HG03342 (cell line): ENCODE results near the gene PRDX4.
"Not testable (repeated sequence)": the region's sequence is repeated elsewhere in the genome, so short reads cannot be mapped to it uniquely, and the experiment has no call there.

Experiments used
- ATAC-seq: cut with Tn5 transposase; IDR thresholded peaks from one replicate; pipeline ENCODE4 v1.9.1; 2021; ENCODE audit warnings: mild to moderate bottlenecking, moderate library complexity; ENCODE audit not compliant: unreplicated experiment

Gene PRDX4

DNA sequence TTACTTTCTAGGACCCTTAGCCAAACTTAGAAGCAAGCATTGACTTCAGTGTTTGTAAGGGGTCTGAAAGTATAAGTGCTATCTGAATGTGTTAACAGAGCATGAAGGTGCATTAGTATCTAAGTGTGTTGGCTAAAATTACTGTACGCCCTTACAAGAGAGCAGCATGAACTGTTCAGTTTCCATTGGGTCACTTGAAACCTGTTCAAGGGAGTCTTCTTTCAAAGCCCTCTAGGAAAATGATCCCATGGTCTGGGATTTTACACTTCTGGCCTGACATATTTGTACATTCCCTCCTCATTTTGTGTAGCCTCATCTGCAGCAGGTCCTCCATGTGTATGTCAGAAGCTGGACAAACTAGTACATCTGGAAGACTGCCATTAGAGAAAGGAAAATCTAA, 3.2 kb downstream of the PRDX4 start:
- ATAC-seq, result no peak

DNA sequence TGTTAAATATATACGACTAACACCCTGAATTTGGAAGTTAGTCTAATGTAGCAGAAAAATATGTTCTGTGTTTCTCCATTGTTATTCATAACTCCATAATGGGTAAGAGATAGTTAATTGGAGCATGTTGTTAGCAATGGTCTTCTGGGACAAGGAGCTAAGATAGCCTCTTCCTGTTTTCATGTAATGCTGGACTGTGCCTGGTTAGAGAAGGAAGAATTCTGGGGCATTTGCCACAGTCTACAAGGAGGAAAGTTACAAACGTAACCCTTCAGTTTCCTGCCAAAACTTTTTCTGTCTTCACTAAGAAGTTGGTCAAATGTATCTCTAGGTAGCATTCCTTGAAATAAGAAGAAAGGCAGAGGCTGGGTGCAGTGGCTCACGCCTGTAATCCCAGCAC, 5.8 kb downstream of the PRDX4 start:
- ATAC-seq, result no peak

DNA sequence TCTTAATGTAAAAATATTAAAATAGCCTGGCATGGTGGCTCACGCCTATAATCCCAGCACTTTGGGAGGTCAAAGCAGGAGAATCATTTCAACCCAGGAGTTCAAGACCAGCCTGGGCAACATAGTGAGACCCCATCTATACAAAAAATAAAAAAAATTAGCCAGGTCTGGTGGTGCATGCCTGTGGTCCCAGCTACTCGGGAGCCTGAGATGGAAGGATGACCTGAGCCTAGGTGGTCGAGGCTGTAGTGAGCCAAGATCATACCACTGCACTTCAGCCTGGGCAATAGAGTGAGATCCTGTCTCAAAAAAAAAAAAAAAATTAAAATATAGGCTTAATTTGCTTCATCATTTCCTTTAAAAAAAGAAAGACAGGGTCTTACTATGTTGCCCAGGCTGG, 9.2 kb downstream of the PRDX4 start:
- not testable (repeated sequence) for ATAC-seq

DNA sequence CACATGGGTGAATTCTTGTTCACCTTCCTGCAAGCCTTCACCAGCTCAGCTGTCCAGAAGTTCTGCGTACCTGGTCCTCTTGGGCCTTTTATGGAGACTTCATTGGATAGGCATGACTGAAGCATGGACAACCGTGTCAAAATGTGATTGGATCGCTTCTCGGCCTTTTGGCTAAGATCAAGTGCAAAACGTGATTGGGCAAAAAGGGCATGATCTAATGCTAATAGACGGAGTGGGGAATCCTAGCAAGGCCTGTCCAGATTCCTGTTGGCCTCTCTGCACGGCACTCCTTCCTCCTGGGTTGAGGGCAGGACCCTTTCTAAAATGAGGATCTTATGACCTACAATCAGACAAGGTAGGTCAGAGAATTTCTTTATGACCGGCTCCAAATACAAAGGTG, 24.9 kb downstream of the PRDX4 start:
- no peak for ATAC-seq

DNA sequence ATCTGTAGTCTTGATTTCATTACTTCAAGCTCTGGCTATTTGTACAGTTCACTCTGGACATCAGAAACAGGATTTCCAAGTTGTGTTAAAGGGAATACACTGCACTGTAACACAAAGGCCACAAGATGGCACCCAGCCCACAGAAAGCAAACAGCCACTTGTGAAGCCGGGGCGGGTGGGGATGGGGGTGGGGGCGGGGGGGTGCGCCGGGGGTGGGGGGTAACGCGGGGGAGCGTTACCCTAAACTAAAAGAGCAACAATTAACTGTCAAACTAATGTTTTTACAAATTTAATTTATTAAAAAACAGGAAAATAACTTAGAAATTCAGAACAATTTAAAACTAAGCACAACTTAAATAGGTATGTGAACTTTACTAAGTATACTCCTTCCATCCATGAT, 27.3 kb downstream of the PRDX4 start:
- ATAC-seq, result peak; percentile 77

DNA sequence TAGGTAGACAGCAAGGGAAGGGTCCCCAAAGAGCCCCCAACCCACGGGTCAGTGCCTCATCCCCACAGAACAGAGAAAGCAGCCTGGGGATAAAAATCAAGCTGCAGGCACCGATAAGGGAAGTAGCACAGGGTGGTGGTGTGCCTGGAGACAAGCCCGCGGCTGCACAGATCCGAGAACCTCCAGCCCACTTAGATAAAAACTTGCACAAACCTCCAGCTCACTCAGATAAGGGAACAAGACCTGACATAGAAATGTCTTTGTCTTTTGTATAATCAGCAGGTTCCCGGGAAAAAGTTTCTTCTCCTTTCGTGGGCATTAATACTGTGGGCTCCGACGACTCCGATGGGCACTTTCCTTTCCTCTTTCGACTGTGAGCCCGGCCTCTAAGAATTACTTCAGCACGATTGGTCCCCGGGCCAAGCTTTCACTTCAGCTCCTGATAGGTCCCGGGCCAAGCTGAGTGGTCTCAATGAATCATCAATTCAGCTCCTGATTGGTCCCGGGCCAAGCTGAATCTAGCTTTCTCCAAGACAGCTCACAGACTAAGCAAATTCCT, 32.4 kb downstream of the PRDX4 start:
- no peak for ATAC-seq

DNA sequence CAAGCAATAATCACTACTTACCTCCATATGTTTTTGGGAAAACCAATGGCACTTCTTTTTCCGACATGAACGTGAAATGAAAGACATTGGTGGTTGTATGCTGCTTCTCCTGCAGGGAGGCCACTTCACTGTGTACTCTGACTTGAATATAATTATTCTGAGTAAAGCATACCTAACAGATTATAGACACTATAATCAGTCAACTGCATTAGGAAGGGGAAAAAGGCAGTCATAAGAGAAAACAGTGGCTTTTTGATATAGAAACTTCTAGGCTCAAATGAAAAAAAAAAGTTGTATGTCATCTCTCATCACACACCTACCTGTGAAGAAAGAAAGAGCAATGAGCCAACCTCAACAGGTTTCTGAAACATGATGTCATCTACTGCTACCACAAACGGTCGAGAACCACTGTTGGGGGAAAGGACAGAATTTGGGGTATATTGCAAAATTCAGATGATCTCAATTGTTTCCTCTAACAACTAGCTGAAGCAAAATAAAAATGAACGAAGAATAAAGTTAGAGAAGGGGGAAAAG, 37.4 kb downstream of the PRDX4 start:
- no peak for ATAC-seq

DNA sequence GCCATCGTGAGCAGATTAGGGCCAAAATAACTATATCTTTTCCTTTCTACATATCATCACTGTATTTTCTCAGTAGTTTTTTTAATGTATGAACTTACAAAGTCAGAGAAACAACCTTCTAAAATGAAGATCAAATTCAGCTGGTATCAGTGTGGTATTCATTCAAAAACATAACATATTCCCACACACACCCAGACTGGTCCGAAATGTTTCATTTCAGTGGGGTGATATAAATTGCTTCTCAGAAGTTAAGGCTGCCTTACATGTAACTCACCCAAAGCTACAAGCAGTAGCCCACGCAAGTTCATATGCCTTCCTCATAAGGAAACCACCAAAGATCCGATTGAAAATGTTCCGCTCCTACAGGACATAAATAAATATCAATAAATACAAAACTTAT, 37.9 kb downstream of the PRDX4 start:
- no peak for ATAC-seq

DNA sequence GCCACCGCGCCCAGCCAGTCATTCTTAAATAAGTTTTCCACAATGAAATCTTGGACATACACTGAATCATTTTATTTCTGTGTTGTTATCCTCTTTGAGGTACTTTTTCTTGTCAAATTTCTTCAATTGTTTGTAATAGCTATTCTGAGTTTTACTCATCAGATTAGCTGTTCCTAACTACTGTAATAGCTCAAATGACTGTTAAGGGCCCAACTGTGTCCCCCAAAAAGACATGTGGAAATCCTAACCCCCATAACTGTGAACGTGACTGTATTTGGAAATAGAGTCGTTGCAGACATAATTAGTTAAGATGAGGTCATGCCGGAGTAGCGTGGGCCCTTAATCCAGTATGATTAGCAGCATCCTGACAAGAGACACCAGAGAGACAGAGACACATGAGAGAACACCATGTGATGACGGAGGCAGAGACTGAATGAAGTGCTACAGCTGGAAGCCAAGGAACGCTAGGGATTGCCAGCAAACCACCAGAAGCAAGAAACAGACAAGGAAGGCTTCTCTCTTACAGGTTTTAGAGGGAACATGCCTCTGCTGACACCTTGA, 52.9 kb downstream of the PRDX4 start:
- ATAC-seq, result no peak

DNA sequence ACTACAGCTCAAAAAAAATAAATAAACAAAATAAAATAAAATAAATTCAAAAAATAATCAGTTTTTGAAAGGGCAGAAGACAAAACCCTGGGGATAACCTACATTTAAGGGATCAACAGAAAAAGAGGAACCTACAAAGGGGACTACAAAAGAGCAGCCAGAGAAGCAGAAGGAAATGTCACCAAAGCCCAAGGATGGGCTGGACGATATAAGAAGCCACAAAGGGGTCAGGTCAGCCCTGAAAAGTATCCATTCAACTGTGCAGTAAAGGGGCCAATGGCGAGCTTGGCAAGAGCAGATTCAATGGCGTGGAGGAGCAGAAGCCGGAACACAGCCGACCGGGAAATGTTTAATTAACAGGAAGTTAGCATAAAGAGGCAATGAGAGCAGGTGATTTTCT, 58.9 kb downstream of the PRDX4 start:
- no peak for ATAC-seq

DNA sequence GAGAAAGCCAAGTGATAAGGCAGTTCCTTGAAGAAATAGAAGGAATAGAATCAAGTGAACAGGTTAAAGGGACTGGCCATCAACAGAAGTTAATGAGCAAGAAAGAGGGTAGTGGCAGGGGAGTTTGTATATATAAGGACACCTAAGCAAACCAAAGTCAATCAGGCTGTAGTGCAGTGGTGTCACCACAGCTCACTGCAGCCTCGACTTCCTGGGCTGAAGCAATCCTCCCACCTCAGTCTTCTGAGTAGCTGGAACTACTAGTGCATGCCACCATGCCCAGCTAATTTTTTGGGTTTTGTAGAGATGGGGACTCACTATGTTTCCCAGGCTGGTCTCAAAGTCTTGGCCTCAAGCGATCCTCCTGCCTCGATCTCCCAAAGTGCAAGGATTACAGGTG, 59.9 kb downstream of the PRDX4 start:
- ATAC-seq, result no peak

DNA sequence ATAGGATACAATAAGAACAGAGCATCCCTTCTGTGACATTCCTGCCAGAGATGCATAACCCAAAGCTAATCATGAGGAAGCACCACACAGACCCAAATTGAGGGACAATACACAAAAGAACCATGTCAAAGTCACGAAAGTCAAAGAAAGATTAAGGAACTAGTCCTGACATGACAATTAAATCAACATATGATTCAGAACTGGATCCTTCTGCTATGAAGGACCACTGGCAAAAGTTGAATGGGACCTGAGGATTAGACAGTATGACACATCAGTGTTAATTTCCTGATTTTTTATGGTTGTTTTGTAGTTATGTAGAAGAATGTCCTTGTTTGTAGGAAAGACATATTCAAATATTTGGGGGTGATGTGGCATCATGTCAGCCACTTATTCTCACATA, 61.9 kb downstream of the PRDX4 start:
- ATAC-seq, result no peak

DNA sequence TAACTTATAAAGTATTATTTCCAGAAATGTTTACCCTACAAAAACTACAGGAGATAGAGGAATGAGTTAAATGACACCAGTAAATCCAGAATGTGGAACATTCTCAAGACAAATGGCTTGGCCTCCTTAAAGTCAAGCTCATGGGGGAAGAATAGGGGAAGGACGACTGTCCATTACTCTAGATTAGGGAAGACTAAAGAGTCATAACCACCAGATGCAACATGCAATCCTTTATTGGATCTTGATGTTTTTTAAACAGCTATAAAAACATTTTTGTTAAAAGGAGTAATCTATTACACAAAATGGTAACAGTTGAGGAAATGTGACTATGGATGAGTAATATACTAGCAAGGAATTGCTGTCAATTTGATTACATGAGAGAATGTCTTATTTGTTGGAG, 64.7 kb downstream of the PRDX4 start:
- no peak for ATAC-seq

DNA sequence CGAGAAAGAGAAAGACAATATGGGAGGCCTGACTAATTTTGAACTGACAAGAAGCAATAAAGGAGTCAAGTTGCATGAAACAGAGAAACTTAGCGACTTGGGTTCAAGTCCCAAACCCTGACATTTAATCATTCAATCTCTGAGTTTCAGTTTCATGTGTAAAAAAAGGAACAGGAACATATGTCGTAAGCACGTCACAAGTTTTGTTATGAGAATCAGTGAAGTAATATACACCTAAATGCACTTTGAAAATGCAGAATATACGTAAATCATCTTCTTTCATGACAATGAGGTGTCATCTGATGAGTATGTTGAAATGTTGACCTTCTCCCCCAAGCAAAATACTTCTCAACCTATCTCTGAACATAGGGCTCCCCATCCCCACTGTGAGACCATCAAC, 65.4 kb downstream of the PRDX4 start:
- peak; percentile 84 for ATAC-seq
